ENCODE results near the gene WNT8B.
A peak's percentile ranks its signal among the peaks of the same experiment; 100 is the strongest.

Gene WNT8B

GRCh38 chr10:100485366-100485765 is 22.6 kb downstream of the WNT8B start:
- no peak for DNase-seq

- no peak for DNase-seq
Observed at GRCh38 chr10:100485801-100486495, 23.1 kb downstream of the WNT8B start.

DNA sequence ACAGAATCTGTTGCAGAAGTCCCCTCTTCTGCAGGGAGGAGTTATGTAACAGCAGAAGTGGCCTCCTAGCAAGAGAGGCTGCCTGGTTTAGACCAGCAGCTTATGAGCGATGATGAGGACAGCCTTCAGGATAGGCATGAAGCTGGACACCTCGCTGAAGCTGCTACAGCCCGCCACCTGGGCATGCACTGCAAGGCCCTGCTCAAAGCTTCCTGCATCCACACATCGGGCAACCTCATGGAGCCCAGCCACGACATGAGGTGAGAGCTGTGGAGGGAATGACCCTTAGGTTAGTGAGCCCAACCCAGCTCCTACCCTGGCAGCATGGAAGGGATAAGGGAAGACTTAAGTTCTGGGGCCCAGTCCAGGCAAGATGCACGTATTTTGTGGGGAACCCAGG is 24.7 kb downstream of the WNT8B start:
- no peak for DNase-seq

DNA sequence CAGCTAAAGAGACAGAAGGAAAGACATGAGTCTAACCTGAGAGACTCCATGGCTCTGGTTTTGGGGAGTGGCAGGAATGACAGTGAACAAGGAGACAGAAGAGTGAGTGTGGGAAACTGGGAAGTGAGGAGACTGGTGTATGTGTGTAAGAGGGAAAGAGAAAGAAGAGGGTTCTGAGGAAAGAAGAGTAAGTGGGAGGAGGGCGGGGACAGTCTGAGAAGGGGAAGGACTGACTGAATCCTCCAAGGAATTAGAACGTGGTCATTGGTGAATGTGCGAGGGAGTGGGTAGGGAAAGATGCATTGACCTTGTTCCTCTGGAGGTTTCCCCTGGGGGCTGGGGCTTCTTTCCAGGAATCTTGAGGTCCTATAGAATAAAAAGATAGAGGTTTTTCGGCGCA is 26.6 kb downstream of the WNT8B start:
- DNase-seq = no peak

GRCh38 chr10:100490531-100490930 is 27.7 kb downstream of the WNT8B start:
- DNase-seq = no peak

DNA sequence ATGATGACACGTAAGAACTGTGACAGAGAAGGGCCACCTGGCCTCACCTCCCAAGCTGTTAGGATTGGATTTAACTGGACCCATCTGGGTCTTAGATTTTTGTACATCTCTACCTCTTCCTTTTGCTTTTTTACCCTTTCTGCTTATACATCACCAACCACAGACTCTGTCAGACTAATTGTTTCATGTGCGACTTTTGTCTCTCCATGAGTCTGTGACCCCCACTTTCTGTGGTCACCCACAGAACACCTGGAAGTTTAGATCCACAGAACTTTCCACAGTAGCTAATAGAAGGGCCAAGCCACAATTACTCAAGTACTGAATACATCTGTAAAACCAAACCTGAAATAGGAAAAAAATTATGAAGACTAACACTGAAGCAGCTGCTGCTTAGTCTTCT is 33.8 kb downstream of the WNT8B start:
- DNase-seq = no peak

- no peak for DNase-seq
Observed at GRCh38 chr10:100498059-100498458, 35.2 kb downstream of the WNT8B start.

DNA sequence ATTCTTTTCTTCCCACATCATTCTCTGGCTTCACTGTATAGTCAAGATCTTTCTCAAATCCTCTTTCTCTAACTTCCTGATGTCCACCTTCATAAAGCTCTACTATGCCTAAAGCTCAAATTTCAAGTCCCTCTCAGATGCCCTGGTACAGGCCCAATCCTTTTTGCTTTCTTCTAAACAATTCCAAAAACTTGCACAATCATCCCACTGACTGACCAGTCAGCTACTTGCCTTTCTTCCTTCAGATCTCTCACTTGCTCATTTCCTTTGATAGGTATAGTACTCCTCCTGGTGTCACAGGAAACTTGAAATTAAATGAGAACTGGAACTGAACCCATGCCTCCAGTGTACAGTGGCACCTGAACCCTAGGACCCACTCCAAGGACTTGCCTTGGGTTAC is 38.6 kb downstream of the WNT8B start:
- no peak for DNase-seq

- DNase-seq = no peak
Observed at GRCh38 chr10:100502926-100503494, 40.2 kb downstream of the WNT8B start.

- no peak for DNase-seq
Observed at GRCh38 chr10:100504096-100504495, 41.3 kb downstream of the WNT8B start.

GRCh38 chr10:100505164-100505563 is 42.4 kb downstream of the WNT8B start:
- no peak for DNase-seq

DNA sequence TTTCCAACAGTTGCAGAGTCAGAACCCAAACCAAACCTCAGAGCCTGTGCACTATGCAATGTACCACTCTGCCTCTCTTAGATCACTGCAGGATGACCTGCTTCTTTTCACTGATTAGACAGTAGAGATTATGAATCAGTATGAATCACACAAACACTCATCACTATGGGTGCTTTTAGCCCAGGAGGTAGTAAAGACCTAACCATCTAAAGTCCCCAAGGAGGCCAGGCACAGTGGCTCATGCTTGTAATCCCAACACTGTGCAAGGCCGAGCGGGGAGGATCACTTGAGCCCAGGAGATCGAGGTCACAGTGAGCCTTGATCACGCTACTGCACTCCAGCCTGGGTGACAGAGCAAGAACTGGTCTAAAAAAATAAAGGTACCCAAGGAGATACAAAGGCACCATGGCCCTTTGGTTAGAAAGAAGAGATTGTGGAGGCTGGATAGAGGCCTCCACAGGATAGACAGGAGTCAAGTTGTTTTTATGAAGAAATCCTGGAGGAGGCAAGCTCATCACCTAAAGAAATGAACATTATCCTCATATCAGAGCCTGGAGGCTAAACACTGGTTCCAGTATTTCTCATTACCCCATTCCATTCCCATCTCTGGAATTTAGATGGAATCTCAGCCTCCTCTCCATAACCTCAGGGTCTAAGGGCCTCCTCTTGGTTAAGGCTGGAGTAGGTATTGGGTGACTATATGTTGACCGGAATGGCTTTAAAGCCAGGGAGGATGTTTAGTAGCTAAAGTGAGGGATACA is 44.0 kb downstream of the WNT8B start:
- DNase-seq = no peak

DNA sequence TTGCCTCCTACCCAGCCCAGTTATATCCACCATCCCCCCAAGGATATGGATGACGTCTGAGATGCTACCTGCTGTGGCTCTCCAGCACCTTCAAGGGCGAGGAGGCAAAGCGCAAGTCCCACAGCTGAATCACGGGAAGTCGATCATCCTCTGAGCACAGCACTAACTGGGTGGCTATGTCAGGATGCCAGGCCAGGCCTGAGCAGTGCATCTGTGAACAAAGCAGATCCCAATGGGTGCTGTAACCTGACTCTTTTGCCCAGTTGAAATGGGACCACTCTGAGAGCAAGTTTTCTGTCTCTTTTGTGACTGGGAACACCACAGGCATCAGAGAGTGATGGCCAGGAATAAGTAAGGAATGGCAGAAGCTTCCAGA is 44.5 kb downstream of the WNT8B start:
- no peak for DNase-seq

DNA sequence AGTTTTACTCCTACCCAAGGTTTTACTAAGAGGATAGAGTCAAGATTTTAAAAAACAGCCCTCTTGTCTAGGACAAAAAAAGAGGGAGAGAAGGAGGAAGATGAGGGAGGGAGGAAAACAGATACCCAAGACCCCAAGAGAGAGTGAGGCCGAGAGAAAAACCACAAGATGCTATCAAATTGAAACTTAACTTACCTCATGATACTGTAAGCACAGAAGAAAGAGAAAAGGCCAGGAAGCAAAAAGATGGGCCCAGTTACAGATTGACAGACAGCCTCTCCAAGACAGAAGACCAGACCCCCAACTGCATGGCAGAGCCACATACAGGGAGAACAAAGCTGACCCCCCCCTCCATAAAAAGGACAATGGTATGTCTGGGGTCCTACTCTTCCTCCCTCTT is 45.5 kb downstream of the WNT8B start:
- DNase-seq = no peak

DNA sequence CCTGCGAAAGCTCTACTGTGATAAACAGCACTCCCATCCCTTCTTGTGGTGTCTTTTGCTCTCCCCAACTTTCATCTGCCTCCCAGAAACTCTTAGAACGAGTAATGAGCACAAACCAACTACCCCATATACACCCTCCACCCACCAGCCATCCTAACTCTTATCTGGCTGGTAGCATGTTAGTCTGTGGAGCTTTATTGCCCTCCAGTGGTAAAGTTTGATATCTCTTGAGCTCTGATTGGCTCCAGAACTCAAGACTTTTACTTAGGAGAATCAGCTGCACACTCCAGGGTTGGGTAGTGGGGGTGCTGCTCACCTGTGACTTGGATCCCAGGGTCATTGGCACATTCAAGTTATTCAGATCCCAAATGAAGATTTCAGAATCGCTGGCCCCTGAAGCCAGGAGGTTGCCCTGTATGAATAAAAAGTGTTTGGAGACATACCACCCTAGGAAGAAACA is 45.9 kb downstream of the WNT8B start:
- DNase-seq = no peak

GRCh38 chr10:100509241-100509840 is 46.5 kb downstream of the WNT8B start:
- DNase-seq = no peak

DNA sequence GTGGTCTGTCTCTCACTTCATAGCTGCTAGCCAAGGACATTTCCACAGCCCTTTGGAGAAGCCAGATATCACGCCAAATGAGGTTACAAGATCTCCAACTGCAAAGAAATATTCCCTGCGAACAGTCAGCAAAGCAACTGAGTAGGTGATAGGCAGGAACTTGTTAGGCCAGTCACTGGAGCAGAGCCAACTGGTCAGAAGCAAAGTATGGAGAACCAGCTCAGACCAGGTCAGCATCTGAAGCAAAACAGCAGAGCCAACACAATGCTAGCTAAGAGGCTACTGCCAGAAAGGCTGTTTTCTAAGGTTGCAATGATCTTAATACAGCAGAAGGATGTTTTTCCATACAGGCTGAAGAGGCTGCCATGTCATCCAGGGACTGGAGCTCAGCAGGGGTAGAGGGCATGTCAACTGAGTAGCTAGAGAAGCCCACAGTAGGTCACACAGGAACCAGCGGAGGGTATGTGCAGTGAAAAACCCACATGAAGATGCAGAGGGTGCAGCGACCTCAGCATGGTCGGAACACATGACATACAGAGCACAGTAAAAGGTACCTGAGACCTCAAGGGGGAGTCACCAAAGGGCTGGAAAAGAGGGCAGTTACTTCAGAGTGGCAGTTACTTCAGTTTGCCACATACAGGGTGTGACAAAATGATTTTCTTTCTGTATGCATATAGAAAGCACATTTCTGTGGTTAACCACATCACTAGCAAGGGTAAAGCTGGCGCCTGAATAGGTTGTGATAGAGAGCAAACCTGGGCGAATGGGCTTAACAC is 47.9 kb downstream of the WNT8B start:
- no peak for DNase-seq

- no peak for DNase-seq
Observed at GRCh38 chr10:100515612-100516011, 52.8 kb downstream of the WNT8B start.

GRCh38 chr10:100516847-100517246 is 54.0 kb downstream of the WNT8B start:
- DNase-seq = no peak

- peak; percentile 48 to 55 for DNase-seq
Observed at GRCh38 chr10:100518761-100519241, 56.0 kb downstream of the WNT8B start.

- peak in 1 of 2 donors; percentile 45 for DNase-seq
Observed at GRCh38 chr10:100519311-100520051, 56.7 kb downstream of the WNT8B start, which contains the start of gene SEC31B. Gene SEC31B, minus strand, starts transcription at chr10:100519861. Its CDS starts 2,909 bp downstream, at chr10:100516952.

GRCh38 chr10:100520811-100521210 is 58.0 kb downstream of the WNT8B start:
- DNase-seq = no peak
